HG03442 (cell line): ENCODE results near the gene NFIA.

ENCODE experiments used
- ATAC-seq: cut with Tn5 transposase; IDR thresholded peaks from one replicate; pipeline ENCODE4 v1.9.1; 2021; ENCODE audit warnings: mild to moderate bottlenecking, moderate library complexity; ENCODE audit not compliant: unreplicated experiment

The NFIA gene

DNA sequence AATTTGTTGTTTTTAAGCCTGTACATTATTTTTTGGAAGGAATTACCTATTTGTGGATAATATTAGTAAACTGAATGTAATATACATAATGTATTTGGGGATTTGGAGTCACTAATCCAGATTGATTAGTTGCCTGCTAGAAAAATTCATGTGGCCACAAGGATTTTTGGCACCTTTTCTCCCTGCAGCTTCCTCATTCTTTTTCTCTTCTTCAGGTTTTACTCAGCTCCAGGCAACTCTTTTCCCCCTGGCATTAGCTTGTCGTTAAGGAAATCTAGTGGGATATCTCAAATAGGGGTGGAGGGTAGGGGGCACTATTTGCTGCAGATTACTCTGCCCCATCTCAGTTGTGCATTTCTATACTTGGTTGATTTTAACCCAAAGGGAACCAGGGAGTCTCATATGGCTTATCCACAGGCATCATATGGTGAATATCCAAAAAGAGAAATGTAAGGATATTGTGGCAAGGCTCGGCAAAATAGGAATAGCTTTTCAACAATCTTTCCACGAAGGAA lies 203.1 kb downstream of the NFIA start:
- ATAC-seq, result no peak

DNA sequence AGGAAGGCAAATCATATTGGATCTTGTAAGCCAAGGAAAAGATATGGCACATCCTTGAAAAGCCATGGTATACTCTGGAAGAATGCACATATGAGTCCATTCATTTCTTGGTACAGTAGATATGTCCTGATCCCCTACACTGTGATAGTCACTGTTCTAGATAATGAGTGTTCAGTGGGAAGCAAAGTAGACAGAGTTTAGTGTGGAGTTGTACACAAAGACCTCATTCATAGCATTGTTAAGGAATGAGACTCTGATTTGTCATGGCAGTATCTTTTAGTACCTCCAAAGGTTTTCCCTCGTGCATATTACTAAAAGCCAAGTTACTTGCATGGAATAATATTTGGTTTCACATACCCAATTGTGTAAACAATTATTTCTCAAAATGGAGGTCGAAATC lies 204.7 kb downstream of the NFIA start:
- no peak for ATAC-seq

DNA sequence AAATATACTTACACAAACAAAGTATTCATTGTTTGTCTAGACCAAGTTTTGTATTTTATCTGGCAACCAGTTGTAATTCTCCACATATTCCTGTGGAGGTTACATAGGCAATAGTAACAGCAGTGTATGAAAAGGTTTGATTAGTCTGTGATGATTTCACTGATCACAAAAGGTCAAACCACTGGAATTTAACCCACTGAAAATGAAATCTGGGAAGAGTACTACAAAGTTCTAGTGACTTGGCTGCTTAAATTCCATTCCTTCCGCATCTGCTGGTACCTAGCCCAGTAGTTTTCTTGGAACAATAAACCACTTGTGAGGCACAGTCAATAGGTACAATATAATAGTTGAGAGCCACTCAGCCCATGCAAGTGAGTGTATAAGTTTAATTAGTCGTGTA lies 205.4 kb downstream of the NFIA start:
- ATAC-seq, result no peak

DNA sequence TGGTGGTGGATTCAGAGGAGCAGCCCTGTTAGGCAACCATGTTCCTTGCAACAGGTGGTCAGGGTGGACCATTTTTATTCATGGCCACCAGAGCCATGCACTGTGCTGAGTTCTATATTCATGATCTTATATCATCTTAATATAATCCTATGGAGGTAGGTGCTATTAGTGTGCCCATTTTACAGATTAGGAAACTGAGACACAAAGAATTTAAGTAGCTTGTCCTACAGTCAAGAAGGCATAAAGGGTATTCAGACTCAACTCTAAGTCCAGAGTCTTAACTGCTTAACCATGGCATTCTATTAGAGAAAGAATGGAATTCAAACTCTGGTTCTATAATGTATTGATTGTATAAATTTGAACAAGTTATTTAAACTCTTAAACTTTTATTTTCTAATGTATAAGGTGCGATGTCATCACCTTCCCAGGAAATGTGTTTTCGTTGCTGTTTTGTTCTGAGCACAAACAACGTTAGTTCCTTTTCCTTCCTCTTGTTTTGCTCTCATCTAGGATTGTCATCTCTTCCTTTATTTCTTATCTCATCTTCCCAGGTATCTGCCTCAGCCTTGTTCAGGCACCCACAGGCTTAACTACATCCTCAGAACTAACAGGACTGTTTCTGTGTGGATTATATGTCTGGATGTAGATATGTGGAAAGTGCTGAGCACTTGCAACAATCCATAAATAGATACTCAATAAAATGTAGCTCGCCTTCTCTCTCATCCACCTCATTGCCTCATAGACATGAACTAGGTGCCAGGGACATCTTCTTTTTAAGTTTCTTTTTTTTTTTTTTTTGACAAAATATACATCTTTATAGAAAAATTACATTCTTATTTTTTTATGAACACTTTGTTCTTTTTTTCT lies 207.1 kb downstream of the NFIA start:
- ATAC-seq, result no peak

GRCh38 chr1:61290525-61290924 lies 208.2 kb downstream of the NFIA start:
- no peak for ATAC-seq

- ATAC-seq, result no peak
Observed at GRCh38 chr1:61293197-61293596, 210.8 kb downstream of the NFIA start.

- ATAC-seq, result no peak
Observed at GRCh38 chr1:61293986-61294504, 211.7 kb downstream of the NFIA start.

DNA sequence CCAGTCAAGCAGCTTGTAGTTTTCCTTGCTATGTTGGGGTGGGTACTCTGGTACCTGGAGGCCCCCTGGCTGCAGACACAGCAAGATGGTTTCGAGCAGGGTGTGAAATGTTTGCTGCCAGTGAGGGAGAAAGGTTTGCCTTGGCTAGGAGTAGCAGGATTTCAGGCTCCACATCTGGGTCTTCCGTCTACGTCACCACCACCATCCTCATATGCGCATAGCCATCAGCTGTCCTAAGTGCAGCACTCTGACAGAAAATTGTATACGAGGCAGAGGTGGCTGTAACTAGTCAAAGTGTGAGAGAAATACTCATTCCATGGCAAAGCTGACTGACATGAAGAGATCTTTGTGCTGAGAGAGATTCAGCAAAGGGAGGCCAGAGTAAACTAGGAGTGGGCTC lies 212.6 kb downstream of the NFIA start:
- no peak for ATAC-seq

GRCh38 chr1:61295818-61296537 lies 213.6 kb downstream of the NFIA start:
- no peak for ATAC-seq

DNA sequence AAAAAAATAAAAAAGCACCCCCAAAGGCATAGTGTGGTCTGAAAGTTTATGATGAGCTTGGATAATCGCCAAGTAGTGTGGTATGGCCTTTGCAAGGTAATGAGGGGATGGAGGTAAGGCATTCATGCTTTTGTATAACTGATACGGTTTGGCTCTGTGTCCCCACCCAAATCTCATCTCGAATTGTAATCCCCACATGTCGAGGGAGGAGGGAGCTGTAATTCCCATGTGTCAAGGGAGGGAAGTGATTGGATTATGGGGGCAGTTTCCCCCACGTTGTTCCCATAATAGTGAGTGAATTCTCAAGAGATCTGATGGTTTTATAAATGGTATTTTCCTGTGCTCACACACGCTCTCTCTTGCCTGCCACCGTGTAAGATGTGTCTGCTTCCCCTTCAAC lies 215.5 kb downstream of the NFIA start:
- no peak for ATAC-seq

DNA sequence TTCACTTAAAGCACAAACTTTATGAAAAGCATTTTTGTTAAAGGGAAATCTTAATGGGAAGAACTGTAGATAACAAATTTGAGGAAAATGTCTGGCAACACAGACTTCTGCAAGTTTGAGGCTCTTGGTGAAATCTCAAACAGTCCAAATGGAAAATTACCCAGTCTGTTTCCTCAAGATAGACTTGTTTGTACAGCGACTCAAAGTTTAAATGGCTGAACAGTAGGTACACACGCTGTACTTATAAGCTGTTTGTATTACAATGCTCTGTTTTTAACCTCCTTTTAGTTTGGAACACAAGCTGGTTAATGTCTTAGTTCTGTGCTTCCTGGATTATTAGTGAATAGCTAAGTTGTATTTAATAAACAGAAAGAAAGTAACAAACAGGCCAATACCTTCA lies 217.1 kb downstream of the NFIA start:
- ATAC-seq, result no peak

DNA sequence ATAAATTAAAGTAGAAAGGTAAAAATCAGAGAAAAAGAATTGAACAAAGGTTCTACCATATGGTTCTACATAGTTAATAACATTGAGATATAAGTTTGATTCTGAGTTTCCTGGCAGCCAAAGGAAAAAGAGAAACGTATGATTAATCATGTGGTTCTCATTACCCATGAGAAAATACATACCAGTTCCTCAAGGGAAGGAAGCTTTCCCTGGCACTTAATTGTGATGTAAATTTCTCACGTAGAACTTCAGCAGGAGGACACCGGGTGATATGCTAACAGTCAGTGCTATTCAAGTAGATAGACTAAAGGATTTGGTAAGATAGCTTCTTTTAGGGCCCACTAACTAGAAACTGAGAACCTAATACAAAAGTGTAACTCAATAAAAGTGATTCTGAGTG lies 218.5 kb downstream of the NFIA start:
- no peak for ATAC-seq

- ATAC-seq, result peak; percentile 70
Observed at GRCh38 chr1:61301824-61302657, 219.7 kb downstream of the NFIA start.

GRCh38 chr1:61307422-61308142 lies 225.2 kb downstream of the NFIA start:
- no peak for ATAC-seq

GRCh38 chr1:61310057-61310456 lies 227.7 kb downstream of the NFIA start:
- no peak for ATAC-seq

DNA sequence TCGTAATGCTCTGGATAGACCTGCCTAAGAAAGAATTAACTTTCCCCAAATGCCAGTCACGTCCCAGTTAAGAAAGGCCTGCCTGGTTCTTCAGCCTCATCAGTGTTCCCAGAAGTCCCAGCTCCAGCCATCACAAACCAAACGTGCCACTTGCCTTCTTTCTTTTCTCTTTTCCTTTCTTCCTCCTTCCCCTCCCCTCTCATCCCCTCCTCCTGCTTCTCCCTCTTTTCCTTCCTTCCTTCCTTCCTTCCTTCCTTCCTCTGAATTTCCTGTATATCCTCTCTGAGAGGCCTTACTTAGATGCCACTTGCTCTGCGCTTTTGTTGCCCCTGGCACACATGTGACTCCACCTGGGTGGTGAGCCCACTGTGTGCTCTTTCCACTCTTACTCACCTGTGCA lies 228.2 kb downstream of the NFIA start:
- ATAC-seq, result no peak

DNA sequence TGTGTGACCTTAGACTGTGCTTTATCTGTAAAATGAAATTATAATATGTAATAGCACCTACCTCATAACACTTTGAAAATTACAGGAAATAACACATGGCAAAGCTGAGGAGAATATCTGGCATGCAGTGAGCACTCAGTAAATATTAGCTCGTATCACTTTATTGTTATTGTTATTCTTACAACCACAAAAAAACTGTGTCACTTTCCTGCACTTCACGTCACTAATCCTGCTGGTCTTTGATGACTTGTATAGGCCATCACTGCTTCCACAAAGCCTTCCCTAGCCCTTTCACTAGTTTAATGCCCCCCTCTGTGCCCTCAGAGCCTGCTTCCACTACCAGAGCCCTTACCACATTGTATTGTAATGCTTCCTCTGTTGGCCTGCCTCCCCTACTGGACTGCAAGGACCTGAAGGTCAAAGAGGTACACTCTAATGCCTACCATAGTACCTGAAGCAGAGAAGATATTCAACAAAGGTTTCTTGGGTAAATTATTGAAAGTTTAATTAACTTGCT lies 231.6 kb downstream of the NFIA start:
- no peak for ATAC-seq

DNA sequence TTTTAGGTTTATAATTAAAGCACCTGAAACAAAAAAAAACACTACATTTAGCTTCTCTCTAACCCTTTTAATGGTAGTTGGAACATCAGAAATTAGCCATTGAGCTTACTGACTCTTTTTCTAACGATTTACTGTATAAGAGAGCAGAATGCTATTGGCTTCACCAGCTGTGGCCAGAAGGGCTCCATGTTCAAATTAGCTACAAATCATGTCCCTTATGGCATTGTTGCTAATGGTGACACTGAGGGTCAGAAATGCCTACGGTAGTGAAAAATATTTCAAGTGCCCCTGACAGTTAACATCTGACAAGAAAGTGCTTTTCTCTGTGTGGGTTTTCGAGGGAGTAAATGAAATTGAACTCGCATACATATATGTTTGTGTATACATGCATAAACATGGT lies 232.7 kb downstream of the NFIA start:
- ATAC-seq, result no peak

GRCh38 chr1:61316493-61316892 lies 234.1 kb downstream of the NFIA start:
- ATAC-seq, result no peak
